HG02970 (cell line): ENCODE data around the gene SPSB2.

Experiments
- ATAC-seq: cut with Tn5 transposase; IDR thresholded peaks from one replicate; pipeline ENCODE4 v1.9.1; 2021; ENCODE audit warnings: mild to moderate bottlenecking, moderate library complexity, moderate number of reproducible peaks; ENCODE audit not compliant: unreplicated experiment, low FRiP score

The SPSB2 gene

DNA sequence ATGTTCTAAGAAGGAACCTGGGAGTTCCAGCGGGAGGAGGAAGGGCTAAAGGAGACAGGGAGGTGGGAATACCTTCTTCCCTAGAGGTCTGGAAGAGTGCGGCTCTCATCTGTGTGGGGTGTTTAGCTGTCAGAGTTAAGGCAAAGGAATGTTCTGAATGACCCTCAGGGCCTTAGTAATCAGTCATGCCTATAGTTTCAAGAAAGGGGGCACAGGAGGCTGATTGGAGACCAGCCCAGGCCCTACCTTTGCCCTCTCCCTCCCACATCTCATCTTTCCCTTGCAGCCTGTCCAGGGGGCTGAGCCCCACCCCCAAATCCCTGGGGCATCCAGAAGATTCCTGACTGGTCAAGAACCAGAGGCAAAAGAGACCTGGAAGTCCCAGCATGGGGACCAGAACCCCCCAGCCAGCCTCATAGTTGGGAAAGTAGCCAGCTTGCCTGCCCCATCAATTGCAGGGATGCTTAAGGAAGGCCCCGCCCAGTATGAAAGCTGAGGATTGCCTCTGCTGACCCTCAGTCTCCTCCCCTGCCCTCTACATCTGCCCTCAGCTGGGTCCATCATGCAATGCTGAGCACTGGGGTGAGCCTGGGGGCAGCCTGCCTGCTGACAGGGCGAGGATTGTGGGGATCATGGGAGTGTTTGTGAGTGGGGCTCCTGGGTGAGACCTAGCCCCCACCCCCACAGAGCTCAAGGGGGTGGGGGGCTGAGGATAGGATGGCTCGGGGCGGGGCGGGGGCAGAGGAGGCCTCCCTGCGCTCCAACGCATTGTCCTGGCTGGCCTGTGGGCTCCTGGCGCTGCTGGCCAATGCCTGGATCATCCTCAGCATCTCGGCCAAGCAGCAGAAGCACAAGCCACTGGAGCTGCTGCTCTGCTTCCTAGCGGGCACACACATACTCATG lies 49.7 kb downstream of the SPSB2 start:
- ATAC-seq = no peak

DNA sequence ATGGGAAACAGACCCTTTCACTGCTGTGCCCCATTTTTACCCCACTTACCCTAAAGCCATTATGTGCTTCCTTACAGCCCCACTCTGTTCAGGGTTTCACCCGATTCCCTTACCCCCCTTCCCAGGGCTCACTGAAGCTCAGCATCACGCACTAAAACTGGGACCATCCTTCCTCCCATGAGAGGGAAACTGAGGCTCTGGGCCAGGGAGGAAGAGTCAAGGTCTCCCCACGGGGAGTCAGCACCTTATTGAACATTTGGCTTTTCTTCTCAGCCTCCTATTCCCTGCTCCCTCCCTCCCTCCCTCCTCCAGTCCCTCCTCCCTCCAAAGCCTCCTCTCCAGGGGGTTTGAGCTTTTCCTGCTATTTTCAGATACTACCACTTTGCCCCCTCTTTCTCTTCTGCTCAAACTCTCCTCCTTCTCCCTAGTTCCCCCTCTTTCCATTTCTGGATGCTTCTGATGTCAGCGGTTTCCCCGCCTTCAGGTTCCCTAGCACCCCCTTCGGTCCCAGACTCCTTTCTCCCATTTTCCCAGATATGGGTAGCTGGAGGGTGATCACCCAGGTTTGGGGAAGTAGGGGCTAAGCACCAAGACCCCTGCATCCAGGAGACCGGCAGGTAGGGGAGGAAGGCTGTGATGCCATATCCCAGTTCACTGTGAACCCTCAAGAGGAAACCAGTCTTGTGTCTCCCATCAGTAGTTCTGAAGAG lies 50.5 kb downstream of the SPSB2 start:
- no peak for ATAC-seq

DNA sequence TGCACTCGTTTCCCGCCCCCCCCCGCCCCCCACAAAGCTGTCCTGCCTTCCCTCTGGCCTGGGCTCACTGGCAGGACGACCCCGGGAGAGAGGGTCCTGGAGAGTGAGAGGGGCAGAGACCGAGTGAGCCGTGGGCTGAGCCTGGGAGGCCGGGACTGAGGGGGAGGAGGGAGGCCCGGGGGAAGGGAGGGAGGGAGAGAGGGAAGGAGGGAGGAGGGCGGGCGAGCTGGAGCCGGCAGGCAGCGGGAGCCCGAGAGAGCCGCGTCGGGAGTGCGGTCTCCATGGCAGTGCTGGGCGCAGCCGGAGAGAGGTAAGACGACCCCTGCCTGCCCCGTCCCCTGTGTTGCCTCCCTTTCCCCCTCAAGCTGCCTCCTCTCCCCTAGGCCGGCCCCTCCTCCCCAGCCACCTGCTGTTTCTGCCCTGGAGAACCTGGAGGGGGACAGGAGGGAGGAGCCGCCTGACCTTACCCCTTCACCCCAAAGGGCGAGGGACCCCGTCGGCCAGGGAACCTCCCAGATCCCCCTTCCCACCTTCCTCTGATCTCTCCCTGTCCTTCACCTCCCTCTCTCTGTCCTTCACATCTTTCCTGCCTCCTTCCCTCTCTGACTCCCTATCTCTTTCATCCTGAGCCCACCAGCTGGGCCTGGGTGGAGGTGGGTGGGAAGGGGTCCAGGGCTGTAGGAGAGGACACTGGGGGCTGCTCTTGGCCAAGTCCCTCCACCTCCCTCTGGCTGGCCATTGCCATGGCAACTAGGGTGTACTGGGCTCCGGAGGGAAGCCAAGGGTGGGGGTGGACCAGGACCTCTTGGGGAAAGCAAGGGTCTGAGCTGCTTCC lies 51.3 kb downstream of the SPSB2 start, which contains the start of gene GPR162:
TSS of gene GPR162 (plus strand) at position 231 of the 835 bp plus-strand sequence. CDS start 2,078 bp downstream, outside the sequence.
- ATAC-seq = no peak
